A673 (cell line): ENCODE measurements around the gene GRIA1.

ENCODE experiments used
- CTCF ChIP-seq: fragments of 300-800, 200-600 bp; sonication (generic); conservative IDR thresholded peaks from 2 replicates; pipeline ENCODE4 v1.5.1; 2017; ENCODE audit warnings: low read depth, mild to moderate bottlenecking, antibody characterized with exemption, low read length, moderate library complexity, mixed read lengths
- EZH2 ChIP-seq: fragments of 200-600 bp; sonication (generic); IDR thresholded peaks from 2 replicates; pipeline ENCODE4 v1.6.1; 2017; ENCODE audit warnings: borderline replicate concordance, low read depth, mild to moderate bottlenecking, mixed read lengths, antibody characterized with exemption, low read length; ENCODE audit not compliant: poor library complexity, severe bottlenecking

GRCh38 chr5:153605386-153605785, 114.9 kb downstream of the GRIA1 start:
- TF ChIP-seq CTCF: no peak
- no peak for TF ChIP-seq EZH2
